ENCODE data around the gene CSHL1.
"Not testable (repeated sequence)": the region's sequence is repeated elsewhere in the genome, so short reads cannot be mapped to it uniquely, and the experiment has no call there.

Gene CSHL1

DNA sequence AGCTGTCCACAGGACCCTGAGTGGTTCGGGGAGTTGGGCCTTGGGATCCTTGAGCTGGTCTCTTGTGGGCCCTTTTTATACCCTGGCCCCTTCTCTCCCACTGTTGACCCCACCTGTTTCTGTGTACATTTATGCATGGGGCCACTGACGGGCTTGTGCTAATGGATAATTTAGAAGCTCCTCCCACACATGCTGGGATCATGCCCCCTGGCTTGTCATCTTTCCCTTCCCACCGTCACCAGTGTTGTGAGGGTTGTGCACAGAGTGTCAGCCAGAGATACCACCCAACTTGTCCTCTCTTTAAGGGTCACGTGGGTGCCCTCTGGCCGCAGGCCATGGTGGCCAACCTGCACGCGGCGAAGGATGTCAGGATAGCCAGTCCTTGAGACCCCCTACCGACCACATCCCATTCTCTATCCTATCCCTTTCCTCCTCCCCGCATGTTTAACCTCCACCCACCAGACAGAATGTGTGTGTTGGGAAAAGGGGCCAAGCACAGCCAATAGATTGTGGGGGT lies 7.8 kb upstream of the CSHL1 start, which contains the start of gene GH1:
Gene GH1 (minus strand): TSS at position 51 of the 517 bp plus-strand sequence. CDS start 63 bp downstream, outside the sequence.
- peak within 1 kb of the TSS; percentile 75 for H3K4me3 Mint-ChIP-seq

DNA sequence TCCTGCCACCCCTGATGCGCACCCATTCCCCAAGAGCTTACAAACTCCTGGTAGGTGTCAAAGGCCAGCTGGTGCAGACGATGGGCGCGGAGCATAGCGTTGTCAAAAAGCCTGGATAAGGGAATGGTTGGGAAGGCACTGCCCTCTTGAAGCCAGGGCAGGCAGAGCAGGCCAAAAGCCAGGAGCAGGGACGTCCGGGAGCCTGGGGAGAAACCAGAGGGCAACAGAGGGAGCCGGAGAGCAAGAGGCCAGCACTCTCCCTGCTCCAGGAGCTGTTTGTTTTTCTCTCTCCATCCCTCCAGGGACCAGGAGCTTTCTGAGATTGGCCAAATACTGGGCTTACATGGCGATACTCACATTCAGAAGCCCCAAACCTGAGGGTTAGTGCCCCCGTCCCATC lies 7.2 kb upstream of the CSHL1 start:
- ATAC-seq (ENCODE audit: low read depth) (no peak), DNase-seq (ENCODE audit: low spot score in 2 of 2) (no peak)
- no peaks in the 10 kb centered on the region for H3K9me3 Mint-ChIP-seq
- H3K4me1 Mint-ChIP-seq, result peaks cover 37% of the 10 kb centered on the region
- H3K4me3 Mint-ChIP-seq, result no peak overlapping the region
- no peaks in the 10 kb centered on the region for H3K36me3 Mint-ChIP-seq
- H3K27ac Mint-ChIP-seq, result no peak overlapping the region
- no peaks in the 10 kb centered on the region for H3K27me3 Mint-ChIP-seq

More for the DNA sequence above, 7.8 kb upstream of the CSHL1 start, which contains the start of gene GH1:
- H3K4me1 Mint-ChIP-seq, result peaks cover 40% of the 10 kb centered on the region
- peak within 1 kb of the TSS; percentile 9 for H3K27ac Mint-ChIP-seq
- ATAC-seq (ENCODE audit: low read depth); DNase-seq (ENCODE audit: low spot score in 2 of 2); H3K27me3 Mint-ChIP-seq; H3K9me3 Mint-ChIP-seq; H3K36me3 Mint-ChIP-seq: not testable (repeated sequence)

DNA sequence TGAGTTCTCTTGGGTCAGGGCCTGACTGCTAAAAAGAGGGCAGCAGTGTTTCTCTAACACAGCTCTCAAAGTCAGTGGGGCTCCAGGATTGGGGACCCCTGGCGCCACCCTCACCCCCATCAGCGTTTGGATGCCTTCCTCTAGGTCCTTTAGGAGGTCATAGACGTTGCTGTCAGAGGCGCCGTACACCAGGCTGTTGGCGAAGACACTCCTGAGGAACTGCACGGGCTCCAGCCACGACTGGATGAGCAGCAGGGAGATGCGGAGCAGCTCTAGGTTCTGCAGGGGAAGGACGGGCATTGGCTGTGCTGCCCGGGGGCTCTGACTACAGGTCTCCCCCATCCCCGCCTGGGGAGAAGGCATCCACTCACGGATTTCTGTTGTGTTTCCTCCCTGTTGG lies 6.6 kb upstream of the CSHL1 start:
- ATAC-seq (ENCODE audit: low read depth) (no peak), DNase-seq (ENCODE audit: low spot score in 2 of 2) (no peak)
- H3K4me3 Mint-ChIP-seq, result no peak overlapping the region
- no peaks in the 10 kb centered on the region for H3K36me3 Mint-ChIP-seq
- no peaks in the 10 kb centered on the region for H3K9me3 Mint-ChIP-seq
- H3K27ac Mint-ChIP-seq, result no peak overlapping the region
- H3K27me3 Mint-ChIP-seq, result no peaks in the 10 kb centered on the region
- H3K4me1 Mint-ChIP-seq, result peaks cover 36% of the 10 kb centered on the region

DNA sequence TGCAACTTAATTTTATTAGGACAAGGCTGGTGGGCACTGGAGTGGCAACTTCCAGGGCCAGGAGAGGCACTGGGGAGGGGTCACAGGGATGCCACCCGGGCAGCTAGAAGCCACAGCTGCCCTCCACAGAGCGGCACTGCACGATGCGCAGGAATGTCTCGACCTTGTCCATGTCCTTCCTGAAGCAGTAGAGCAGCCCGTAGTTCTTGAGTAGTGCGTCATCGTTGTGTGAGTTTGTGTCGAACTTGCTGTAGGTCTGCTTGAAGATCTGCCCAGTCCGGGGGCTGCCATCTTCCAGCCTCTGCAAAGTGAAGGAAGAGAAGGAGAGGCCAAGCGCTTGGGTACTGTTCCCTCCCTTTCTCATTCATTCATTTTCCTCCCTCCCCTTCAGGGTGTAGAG lies 6.1 kb upstream of the CSHL1 start:
- not testable (repeated sequence) for H3K27me3 Mint-ChIP-seq; DNase-seq (ENCODE audit: low spot score in 2 of 2); H3K27ac Mint-ChIP-seq; H3K4me3 Mint-ChIP-seq; H3K36me3 Mint-ChIP-seq; H3K9me3 Mint-ChIP-seq; ATAC-seq (ENCODE audit: low read depth)
- peaks cover 33% of the 10 kb centered on the region for H3K4me1 Mint-ChIP-seq

DNA sequence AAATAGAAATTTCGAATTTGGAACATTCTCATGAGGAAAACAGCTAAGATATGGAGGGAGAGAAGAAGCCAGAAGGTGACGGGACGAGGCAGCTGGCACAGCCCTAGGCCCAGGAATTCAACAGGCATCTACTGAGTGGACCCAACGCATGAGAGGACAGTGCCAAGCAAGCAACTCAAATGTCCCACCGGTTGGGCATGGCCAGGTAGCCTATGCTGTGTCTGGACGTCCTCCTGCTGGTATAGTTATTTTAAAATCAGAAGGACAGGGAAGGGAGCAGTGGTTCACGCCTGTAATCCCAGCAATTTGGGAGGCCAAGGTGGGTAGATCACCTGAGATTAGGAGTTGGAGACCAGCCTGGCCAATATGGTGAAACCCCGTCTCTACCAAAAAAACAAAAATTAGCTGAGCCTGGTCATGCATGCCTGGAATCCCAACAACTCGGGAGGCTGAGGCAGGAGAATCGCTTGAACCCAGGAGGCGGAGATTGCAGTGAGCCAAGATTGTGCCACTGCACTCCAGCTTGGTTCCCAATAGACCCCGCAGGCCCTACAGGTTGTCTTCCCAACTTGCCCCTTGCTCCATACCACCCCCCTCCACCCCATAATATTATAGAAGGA lies 5.6 kb upstream of the CSHL1 start:
- H3K27me3 Mint-ChIP-seq, result no peaks in the 10 kb centered on the region

DNA sequence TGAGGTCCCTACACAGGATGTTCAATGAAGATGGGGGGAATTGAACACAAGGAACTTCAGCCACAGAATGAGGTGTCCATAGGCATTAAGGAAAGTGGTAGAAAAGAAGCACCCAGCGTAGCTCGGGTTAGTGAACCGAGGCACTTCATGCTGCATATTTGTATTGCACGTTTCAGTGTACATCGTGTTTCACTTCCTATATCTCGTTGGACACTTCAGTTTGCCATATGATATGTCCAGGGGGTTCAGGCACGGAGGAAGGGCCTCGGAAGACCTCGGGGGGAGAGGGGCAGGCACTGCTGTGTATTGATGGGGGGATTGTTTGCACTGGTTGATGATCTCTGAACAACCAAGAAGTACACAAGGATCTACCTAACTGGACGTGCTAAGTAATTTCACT lies 4.7 kb upstream of the CSHL1 start:
- H3K36me3 Mint-ChIP-seq; H3K27me3 Mint-ChIP-seq; DNase-seq (ENCODE audit: low spot score in 2 of 2); H3K9me3 Mint-ChIP-seq: not testable (repeated sequence)
- Mint-ChIP-seq H3K4me1 (peaks cover 36% of the 10 kb centered on the region), H3K27ac (peak overlapping the region; percentile 31), H3K4me3 (peak overlapping the region; percentile 77)
- ATAC-seq (ENCODE audit: low read depth), result peak; percentile 67

More for the DNA sequence above, 5.6 kb upstream of the CSHL1 start:
- Mint-ChIP-seq H3K27ac (peak overlapping the region; percentile 31), H3K4me1 (peaks cover 33% of the 10 kb centered on the region), H3K36me3 (no peaks in the 10 kb centered on the region), H3K9me3 (no peaks in the 10 kb centered on the region), H3K4me3 (no peak overlapping the region)
- ATAC-seq (ENCODE audit: low read depth), result no peak
- no peak for DNase-seq (ENCODE audit: low spot score in 2 of 2)

DNA sequence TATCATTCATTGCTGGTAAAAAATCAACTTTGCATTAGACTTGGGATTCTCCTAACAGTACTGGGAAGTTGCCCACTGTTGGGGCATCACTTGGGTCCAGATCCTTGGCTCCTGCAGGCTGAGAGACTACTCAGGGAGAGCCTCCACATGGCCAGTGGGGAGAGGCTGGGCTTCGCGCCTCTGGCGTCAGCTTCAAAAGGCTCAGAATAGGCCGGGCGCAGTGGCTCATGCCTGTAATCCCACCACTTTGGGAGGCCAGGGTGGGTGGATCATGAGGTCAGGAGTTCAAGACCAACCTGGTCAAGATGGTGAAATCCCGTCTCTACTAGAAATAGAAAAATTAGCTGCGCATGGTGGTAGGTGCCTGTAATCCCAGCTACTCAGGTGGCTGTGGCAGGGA lies 3.4 kb upstream of the CSHL1 start:
- DNase-seq (ENCODE audit: low spot score in 2 of 2) (no peak), ATAC-seq (ENCODE audit: low read depth) (no peak)
- no peaks in the 10 kb centered on the region for H3K9me3 Mint-ChIP-seq
- no peak overlapping the region for H3K27ac Mint-ChIP-seq
- peaks cover 28% of the 10 kb centered on the region for H3K4me1 Mint-ChIP-seq
- peaks cover 4% of the 10 kb centered on the region for H3K27me3 Mint-ChIP-seq
- no peaks in the 10 kb centered on the region for H3K36me3 Mint-ChIP-seq
- H3K4me3 Mint-ChIP-seq, result no peak overlapping the region

DNA sequence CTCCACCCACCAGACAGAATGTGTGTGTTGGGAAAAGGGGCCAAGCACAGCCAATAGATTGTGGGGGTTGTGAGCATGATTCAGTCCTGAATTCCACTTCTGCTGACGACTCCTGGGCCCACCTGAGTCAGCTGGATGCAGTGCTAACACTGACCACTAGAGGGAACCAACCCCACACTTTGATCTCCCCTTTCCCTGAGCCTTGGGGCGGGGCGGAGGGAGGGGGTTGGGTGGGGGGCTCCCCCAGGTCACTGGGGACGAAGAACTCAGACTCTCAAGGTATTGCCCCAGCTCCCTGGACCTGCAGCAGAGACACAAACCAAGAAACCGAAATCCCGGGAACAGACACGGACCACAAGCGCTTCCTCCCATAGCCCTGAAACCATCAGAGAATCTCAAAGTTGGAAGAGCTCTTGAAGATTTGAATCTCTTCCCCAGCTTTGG lies 621 bp upstream of the CSHL1 start:
- ATAC-seq (ENCODE audit: low read depth) (peak; percentile 54), DNase-seq (ENCODE audit: low spot score in 2 of 2) (peak; percentile 76 to 80)
- no peak overlapping the region for H3K4me3 Mint-ChIP-seq
- H3K36me3 Mint-ChIP-seq, result no peaks in the 10 kb centered on the region
- H3K27me3 Mint-ChIP-seq, result peaks cover 4% of the 10 kb centered on the region
- peaks cover 23% of the 10 kb centered on the region for H3K4me1 Mint-ChIP-seq
- no peak overlapping the region for H3K27ac Mint-ChIP-seq
- no peaks in the 10 kb centered on the region for H3K9me3 Mint-ChIP-seq

DNA sequence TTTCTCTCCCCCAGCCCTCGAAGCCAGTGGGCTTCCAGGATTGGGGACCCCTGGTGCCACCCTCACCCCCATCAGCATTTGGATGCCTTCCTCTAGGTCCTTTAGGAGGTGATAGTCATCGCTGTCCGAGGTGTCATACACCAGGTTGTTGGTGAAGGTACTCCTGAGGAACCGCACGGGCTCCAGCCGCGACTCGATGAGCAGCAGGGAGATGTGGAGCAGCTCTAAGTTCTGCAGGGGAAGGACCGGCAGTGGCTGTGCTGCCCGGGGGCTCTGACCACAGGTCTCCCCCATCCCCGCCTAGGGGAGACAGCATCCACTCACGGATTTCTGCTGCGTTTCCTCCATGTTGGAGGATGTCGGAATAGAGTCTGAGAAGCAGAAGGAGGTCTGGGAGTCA lies 962 bp downstream of the CSHL1 start:
- H3K27ac Mint-ChIP-seq, result no peak overlapping the region
- no peaks in the 10 kb centered on the region for H3K36me3 Mint-ChIP-seq
- peaks cover 4% of the 10 kb centered on the region for H3K27me3 Mint-ChIP-seq
- ATAC-seq (ENCODE audit: low read depth), result no peak
- no peak overlapping the region for H3K4me3 Mint-ChIP-seq
- DNase-seq (ENCODE audit: low spot score in 2 of 2), result no peak
- peaks cover 10% of the 10 kb centered on the region for H3K4me1 Mint-ChIP-seq
- no peaks in the 10 kb centered on the region for H3K9me3 Mint-ChIP-seq

DNA sequence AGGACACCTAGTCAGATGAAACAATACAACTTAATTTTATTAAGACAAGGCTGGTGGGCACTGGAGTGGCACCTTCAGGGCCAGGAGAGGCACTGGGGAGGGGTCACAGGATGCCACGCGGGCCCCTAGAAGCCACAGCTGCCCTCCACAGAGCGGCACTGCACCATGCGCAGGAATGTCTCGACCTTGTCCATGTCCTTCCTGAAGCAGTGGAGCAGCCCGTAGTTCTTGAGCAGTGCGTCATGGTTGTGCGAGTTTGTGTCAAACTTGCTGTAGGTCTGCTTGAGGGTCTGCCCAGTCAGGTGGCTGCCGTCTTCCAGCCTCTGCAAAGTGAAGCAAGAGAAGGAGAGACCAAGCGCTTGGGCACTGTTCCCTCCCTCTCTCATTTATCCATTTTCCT lies 1.5 kb downstream of the CSHL1 start:
- H3K4me3 Mint-ChIP-seq; H3K27ac Mint-ChIP-seq; H3K36me3 Mint-ChIP-seq; ATAC-seq (ENCODE audit: low read depth); DNase-seq (ENCODE audit: low spot score in 2 of 2); H3K27me3 Mint-ChIP-seq; H3K4me1 Mint-ChIP-seq; H3K9me3 Mint-ChIP-seq: not testable (repeated sequence)

DNA sequence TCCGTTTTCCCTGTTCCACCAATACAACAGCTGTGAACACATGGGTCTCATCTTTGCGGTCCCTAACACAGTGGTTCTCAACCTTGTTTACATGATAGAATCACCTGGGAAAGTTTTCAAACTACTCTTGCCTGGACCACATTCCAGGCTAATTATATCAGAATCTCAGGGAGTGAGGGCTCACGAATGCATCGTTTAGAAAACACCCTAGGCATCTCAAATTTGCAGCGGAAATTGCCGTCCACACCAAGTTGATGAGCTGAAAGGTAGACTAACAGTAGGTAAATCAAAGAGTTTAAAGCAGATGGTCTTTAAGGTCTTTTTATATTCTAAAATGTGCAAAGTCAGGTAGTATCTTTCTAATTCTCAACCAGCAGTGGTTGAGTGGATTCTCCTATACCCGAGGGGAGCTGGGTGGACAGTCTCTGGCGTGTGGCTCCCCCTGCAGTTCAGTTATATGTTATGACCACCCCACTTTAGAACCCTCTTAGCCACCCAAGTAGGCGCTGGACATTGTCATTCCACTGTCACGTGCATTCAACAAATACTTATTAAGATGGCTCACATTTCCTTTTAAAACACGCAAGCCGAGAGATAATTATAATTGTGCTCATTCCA lies 3.8 kb downstream of the CSHL1 start:
- H3K27ac Mint-ChIP-seq; H3K4me1 Mint-ChIP-seq; H3K36me3 Mint-ChIP-seq; DNase-seq (ENCODE audit: low spot score in 2 of 2); H3K27me3 Mint-ChIP-seq; H3K9me3 Mint-ChIP-seq; H3K4me3 Mint-ChIP-seq: not testable (repeated sequence)
- peak; percentile 37 for ATAC-seq (ENCODE audit: low read depth)

DNA sequence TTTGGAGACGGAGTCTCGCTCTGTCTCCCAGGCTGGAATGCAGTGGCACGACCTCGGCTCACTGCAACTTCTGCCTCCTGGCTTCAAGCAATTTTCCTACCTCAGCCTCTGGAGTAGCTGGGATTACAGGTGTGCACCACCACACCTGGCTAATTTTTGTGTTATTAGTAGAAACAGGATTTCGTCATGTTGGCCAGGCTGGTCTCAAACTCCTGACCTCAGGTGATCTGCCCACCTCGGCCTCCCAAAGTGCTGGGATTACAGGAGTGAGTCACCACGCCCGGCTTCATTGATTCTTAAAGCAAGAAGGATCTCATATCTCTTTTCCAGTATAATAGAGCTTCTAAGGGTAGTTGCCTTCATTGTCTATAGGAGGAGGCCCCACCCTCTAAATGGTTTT lies 6.3 kb downstream of the CSHL1 start:
- not testable (repeated sequence) for H3K36me3 Mint-ChIP-seq; H3K9me3 Mint-ChIP-seq; H3K27ac Mint-ChIP-seq; H3K4me1 Mint-ChIP-seq; ATAC-seq (ENCODE audit: low read depth); H3K4me3 Mint-ChIP-seq; DNase-seq (ENCODE audit: low spot score in 2 of 2); H3K27me3 Mint-ChIP-seq

DNA sequence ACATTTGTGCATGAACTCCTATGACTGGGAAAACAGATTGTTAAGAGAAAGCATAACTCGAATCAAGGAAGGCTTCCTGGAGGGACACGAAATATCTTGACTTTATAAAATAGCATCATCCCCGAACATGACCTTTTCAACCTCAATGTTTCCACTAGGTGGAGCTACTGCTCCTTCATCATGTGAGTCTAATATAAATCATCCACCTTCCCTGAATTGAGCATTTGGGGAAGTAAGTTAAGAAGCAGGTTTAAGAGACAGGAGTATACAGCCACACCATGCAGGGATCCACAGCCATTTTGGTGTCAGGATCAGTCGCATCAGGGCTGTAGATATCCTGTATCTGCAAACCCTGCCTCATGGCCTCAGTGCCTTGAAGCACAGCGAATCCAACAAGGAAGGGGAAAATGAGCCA lies 7.3 kb downstream of the CSHL1 start:
- not testable (repeated sequence) for H3K4me1 Mint-ChIP-seq, H3K4me3 Mint-ChIP-seq, H3K9me3 Mint-ChIP-seq, H3K27ac Mint-ChIP-seq, H3K27me3 Mint-ChIP-seq, H3K36me3 Mint-ChIP-seq
- peak in 1 of 2 donors; percentile 67 for DNase-seq (ENCODE audit: low spot score in 2 of 2)
- ATAC-seq (ENCODE audit: low read depth), result peak; percentile 95

DNA sequence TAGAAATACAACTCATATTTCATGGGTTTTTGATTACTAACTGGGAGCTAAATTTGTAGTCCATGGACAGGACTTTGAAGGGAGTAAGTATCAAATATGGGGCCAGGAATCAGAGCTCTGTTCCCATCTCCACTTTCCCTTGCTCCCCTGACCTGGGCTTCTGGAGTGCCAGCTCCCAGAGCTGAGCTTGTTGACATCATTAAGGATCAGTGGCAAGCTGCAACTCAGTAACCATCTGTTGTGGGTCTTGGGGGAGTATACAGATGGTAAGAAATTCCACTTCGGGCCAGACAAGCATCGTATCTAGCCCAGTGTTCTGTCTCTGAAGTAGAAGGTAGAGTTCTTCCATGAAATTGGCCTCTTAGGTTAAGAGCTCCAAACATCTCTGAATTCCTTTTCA lies 9.1 kb downstream of the CSHL1 start:
- H3K27me3 Mint-ChIP-seq; H3K4me3 Mint-ChIP-seq; H3K4me1 Mint-ChIP-seq; DNase-seq (ENCODE audit: low spot score in 2 of 2); H3K9me3 Mint-ChIP-seq; H3K36me3 Mint-ChIP-seq; ATAC-seq (ENCODE audit: low read depth); H3K27ac Mint-ChIP-seq: not testable (repeated sequence)
